COLO668 (cell line): ENCODE data around the gene DIAPH1.
"Not testable (repeated sequence)": the region's sequence is repeated elsewhere in the genome, so short reads cannot be mapped to it uniquely, and the experiment has no call there.

ENCODE experiments used
- DNase-seq: peaks from one replicate; lab custom pipeline; 2025; ENCODE audit not compliant: unreplicated experiment; lab: John Stamatoyannopoulos, UW

DIAPH1 gene

GRCh38 chr5:141613344-141613743 lies 5.5 kb downstream of the DIAPH1 start:
- DNase-seq = no peak

GRCh38 chr5:141611289-141611688 lies 7.5 kb downstream of the DIAPH1 start:
- DNase-seq = no peak

- DNase-seq = not testable (repeated sequence)
Observed at GRCh38 chr5:141609921-141610320, 8.9 kb downstream of the DIAPH1 start.

- DNase-seq = no peak
Observed at GRCh38 chr5:141609044-141609443, 9.8 kb downstream of the DIAPH1 start.

- DNase-seq = no peak
Observed at GRCh38 chr5:141608557-141608956, 10.2 kb downstream of the DIAPH1 start.

- no peak for DNase-seq
Observed at GRCh38 chr5:141608046-141608445, 10.8 kb downstream of the DIAPH1 start.

- no peak for DNase-seq
Observed at GRCh38 chr5:141605523-141606277, 13.1 kb downstream of the DIAPH1 start.

GRCh38 chr5:141603923-141604717 lies 14.7 kb downstream of the DIAPH1 start:
- no peak for DNase-seq

- no peak for DNase-seq
Observed at GRCh38 chr5:141602606-141603005, 16.2 kb downstream of the DIAPH1 start.

GRCh38 chr5:141598391-141599345 lies 20.1 kb downstream of the DIAPH1 start:
- DNase-seq = no peak

- no peak for DNase-seq
Observed at GRCh38 chr5:141597814-141598213, 21.0 kb downstream of the DIAPH1 start.

GRCh38 chr5:141597394-141597793 lies 21.4 kb downstream of the DIAPH1 start:
- no peak for DNase-seq

GRCh38 chr5:141596867-141597266 lies 21.9 kb downstream of the DIAPH1 start:
- DNase-seq = no peak

- no peak for DNase-seq
Observed at GRCh38 chr5:141590127-141590526, 28.7 kb downstream of the DIAPH1 start.

GRCh38 chr5:141586246-141586645 lies 32.6 kb downstream of the DIAPH1 start:
- no peak for DNase-seq

- DNase-seq = no peak
Observed at GRCh38 chr5:141585594-141585993, 33.2 kb downstream of the DIAPH1 start.

- no peak for DNase-seq
Observed at GRCh38 chr5:141574122-141574510, 44.7 kb downstream of the DIAPH1 start.

GRCh38 chr5:141573489-141574121 lies 45.2 kb downstream of the DIAPH1 start:
- no peak for DNase-seq

GRCh38 chr5:141570655-141571054 lies 48.1 kb downstream of the DIAPH1 start:
- no peak for DNase-seq

GRCh38 chr5:141567513-141568117 lies 51.2 kb downstream of the DIAPH1 start:
- DNase-seq = no peak
